HCT116 (cell line): ENCODE results near the gene SRF.

Source experiments
- EZH2 ChIP-seq: fragments of 200-600 bp; sonication (generic); IDR thresholded peaks from 2 replicates; pipeline ENCODE4 v1.6.1; 2017; ENCODE audit warnings: antibody characterized with exemption, mixed run types
- POLR2A ChIP-seq: IDR thresholded peaks from 2 replicates; pipeline ENCODE4 v1.7.0; 2011; ENCODE audit warnings: borderline replicate concordance; ENCODE audit not compliant: insufficient read depth, insufficient read length; ENCODE audit errors: extremely low read depth
- TF ChIP-seq, protein P1 (sequence below), 3 experiments: fragments of 200-600 bp in 1 of 3; sonication (generic) in 1 of 3; IDR thresholded peaks in 2 of 3; conservative IDR thresholded peaks in 1 of 3; 2 replicates each; pipeline ENCODE4 v1.5.1; 2012 to 2017; ENCODE audit warnings: low read depth in 2 of 3, low read length in 2 of 3, antibody characterized with exemption in 1 of 3, borderline replicate concordance in 1 of 3, control low read depth in 1 of 3, mild to moderate bottlenecking in 1 of 3, mixed read lengths in 1 of 3, mixed run types in 1 of 3, moderate library complexity in 1 of 3; ENCODE audit not compliant: insufficient read depth in 1 of 3
- TF ChIP-seq, protein P2 (sequence below): IDR thresholded peaks from 2 replicates; pipeline ENCODE4 v1.6.1; 2012; ENCODE audit warnings: low read depth

DNA sequence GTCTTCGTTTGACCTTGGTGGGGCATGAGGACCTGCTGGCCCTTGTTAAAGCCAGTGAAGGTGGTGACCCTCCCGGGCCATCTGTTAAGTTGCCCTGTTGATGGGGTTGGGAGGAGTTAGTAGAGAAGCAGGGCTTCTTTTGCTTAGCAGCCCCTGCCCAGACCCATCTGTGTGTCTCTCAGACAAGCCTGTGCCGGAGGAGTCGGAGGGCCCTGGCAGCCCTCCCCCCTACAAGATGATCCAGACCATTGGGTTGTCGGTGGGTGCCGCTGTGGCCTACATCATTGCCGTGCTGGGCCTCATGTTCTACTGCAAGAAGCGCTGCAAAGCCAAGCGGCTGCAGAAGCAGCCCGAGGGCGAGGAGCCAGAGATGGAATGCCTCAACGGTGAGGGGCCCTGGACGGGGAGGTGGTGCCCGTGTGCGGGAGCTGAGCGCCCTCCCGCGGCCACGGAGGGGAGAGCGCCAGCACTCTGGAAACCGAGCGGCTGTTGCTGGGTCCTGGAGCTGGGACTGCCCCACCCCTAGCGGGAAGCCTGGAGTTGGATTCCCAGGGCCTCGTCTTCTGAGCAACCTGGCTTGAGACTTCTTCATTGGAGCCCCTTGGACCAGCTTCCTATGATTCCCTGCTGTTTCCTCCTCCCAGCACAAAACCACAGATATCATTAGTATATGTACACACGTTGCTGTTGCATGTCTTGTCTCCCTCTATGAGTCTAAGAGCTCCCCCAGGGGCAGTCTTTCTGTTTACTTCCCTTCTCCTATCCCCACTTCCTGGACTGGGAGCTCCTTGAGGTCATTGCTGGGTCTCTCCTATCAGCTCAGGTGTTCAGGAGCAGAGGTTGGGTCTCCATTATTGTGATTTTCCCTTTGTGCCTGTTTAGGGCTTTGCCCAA, 27.6 kb upstream of the SRF start:
- TF ChIP-seq, protein P1, sequence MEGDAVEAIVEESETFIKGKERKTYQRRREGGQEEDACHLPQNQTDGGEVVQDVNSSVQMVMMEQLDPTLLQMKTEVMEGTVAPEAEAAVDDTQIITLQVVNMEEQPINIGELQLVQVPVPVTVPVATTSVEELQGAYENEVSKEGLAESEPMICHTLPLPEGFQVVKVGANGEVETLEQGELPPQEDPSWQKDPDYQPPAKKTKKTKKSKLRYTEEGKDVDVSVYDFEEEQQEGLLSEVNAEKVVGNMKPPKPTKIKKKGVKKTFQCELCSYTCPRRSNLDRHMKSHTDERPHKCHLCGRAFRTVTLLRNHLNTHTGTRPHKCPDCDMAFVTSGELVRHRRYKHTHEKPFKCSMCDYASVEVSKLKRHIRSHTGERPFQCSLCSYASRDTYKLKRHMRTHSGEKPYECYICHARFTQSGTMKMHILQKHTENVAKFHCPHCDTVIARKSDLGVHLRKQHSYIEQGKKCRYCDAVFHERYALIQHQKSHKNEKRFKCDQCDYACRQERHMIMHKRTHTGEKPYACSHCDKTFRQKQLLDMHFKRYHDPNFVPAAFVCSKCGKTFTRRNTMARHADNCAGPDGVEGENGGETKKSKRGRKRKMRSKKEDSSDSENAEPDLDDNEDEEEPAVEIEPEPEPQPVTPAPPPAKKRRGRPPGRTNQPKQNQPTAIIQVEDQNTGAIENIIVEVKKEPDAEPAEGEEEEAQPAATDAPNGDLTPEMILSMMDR (IDR thresholded peaks at IDR 0.05 in 2 of 3, conservative IDR thresholded peaks at IDR 0.05 in 1 of 3; ENCODE audit: borderline replicate concordance in 1 of 3, insufficient read depth in 1 of 3, low read depth in 2 of 3, low read length in 2 of 3): peak; percentile 92 to 96 (median 94)
- TF ChIP-seq EZH2: no peak
- no peak for TF ChIP-seq POLR2A
- TF ChIP-seq, protein P2, sequence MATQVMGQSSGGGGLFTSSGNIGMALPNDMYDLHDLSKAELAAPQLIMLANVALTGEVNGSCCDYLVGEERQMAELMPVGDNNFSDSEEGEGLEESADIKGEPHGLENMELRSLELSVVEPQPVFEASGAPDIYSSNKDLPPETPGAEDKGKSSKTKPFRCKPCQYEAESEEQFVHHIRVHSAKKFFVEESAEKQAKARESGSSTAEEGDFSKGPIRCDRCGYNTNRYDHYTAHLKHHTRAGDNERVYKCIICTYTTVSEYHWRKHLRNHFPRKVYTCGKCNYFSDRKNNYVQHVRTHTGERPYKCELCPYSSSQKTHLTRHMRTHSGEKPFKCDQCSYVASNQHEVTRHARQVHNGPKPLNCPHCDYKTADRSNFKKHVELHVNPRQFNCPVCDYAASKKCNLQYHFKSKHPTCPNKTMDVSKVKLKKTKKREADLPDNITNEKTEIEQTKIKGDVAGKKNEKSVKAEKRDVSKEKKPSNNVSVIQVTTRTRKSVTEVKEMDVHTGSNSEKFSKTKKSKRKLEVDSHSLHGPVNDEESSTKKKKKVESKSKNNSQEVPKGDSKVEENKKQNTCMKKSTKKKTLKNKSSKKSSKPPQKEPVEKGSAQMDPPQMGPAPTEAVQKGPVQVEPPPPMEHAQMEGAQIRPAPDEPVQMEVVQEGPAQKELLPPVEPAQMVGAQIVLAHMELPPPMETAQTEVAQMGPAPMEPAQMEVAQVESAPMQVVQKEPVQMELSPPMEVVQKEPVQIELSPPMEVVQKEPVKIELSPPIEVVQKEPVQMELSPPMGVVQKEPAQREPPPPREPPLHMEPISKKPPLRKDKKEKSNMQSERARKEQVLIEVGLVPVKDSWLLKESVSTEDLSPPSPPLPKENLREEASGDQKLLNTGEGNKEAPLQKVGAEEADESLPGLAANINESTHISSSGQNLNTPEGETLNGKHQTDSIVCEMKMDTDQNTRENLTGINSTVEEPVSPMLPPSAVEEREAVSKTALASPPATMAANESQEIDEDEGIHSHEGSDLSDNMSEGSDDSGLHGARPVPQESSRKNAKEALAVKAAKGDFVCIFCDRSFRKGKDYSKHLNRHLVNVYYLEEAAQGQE: no peak
